Stimulated activated CD4-positive, alpha-beta T cell treated with anti-CD3 and anti-CD28 coated beads, Interleukin-2, amount 100 ng/mL, for 4 hours (primary cell): ENCODE measurements around the gene LRP3.
"Not testable (repeated sequence)": the region's sequence is repeated elsewhere in the genome, so short reads cannot be mapped to it uniquely, and the experiment has no call there.

ENCODE experiments used
- DNase-seq: peaks from one replicate; pipeline ENCODE4 v3.0.0-alpha.2; 2020; ENCODE audit warnings: low read depth

Gene LRP3

GRCh38 chr19:33202546-33203507, 8.7 kb downstream of the LRP3 start:
- no peak for DNase-seq

DNA sequence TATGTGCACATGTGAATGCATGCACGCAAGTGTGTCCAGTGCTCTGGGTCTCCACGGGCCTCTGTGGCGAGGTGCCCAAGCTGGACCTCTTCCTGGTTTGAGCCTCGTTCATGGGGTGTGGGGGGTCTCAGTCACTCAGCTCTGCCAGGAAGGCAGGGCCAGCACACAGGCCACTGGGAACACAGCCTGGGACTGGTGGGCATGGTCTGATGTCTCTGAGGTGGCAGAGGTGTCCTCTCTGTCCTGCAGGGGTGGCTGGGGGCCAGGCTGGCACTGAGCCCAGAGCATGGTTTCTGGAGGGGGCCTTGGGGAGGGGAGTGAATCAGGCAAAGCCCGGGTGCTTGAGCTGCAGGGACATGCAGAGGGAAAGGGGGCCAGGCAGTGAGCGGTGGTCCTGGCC, 9.4 kb downstream of the LRP3 start:
- DNase-seq = no peak

DNA sequence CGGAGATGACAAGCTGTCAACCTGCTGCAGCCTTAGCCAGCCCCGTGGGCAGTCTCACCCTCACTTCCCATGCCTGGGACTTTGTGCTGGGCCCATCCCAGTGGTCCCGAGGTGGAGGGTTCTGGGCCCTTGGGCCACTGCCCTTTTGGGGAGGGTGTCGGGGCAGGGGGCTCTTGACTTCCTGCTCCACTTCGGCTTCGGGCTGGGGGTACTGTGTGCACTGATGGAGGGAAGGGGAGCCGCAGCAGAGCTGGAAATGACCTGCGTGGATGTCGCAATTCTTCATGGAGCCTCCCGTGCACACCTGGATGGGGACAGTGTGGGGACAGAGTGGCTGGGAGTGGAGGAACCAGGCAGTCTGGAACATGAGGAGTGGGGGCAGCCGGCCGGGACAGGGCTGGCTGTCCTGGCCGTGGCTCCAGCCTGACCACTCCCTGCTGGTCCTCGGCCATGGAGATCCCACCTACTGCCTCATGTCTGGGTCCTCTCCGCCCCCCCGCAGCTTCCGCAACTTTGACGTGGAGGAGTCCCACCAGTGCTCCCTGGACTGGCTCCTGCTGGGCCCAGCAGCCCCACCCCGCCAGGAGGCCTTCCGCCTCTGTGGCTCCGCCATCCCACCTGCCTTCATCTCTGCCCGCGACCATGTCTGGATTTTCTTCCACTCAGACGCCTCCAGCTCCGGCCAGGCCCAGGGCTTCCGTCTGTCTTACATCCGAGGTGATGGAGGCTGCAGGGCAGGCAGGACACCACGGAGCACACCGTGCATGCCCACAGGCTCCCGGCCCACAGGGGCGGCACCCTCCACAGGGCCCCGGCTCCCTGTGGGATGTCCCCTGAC, 10.2 kb downstream of the LRP3 start:
- no peak for DNase-seq

- no peak for DNase-seq
These were observed 11.0 kb downstream of the LRP3 start for GRCh38 chr19:33205110-33205509.

- DNase-seq = no peak
These were observed 11.6 kb downstream of the LRP3 start for GRCh38 chr19:33205531-33206260.

GRCh38 chr19:33206261-33207039, 12.3 kb downstream of the LRP3 start:
- DNase-seq = no peak

- no peak for DNase-seq
These were observed 13.0 kb downstream of the LRP3 start for GRCh38 chr19:33207040-33207620.

DNA sequence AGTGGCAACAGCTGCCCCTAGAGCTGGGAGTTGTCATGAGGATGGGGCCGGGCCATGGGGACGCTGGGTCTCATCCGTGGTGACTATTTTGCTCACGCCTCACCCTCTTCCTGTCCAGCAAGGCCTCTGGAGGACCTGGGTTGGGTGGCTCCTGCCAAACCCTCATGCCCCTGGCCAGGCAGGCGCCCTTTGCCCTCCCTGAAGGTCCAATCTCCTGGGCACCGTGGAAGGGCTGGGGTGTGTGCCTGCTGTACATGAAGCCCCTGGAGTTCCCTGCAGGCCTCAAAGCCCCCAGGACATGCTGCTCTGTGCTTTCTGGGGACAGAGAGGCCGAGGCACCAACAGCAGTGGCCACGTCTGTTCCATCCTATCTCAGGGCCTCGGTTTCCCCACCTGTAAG, 13.8 kb downstream of the LRP3 start:
- DNase-seq = no peak

- no peak for DNase-seq
These were observed 14.3 kb downstream of the LRP3 start for GRCh38 chr19:33208371-33208895.

DNA sequence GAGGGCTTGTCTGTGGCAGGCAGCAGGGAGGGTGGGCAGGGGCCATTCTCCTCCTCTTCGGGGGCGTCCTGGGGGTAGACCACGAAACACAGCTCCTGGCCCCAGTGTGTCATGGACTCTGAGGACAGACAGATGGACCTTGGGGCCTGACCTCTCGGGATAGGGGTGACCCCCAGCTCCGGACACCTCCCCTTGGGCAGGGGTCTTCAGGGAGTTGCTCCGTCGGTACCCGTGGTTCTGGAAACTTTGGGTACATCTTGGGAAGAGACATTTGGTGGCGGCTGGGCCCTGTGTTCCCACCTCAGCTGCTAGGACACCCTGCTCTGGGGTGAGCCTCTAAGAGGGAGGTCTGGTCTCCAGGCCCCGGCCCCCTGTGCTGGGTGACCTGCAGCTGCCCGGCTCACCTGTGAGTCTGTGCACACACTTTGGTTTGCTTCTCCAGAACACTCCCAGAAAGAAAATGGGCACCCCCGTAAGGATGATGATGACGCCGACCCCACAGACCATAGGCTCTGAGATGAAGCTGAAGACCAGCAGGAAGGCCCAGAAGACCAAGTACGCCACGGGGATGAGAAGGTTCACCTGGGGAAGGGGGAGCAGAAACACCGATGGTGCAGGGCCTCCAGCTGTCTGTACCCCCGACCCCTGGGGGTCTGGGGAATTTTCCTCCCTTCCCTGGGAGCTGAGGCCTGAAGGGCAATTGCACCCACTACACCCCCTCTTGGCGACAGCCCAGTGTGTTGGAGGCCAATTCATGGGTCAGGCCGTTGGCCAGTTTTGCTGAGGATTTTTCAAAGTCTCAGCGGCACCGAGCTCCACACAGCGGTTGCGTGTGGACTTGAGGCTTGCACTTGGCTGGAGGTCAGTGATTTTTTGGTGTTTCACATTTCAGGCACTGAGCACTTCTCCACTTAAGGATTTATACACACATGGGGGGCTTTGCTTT, 15.0 kb downstream of the LRP3 start:
- no peak for DNase-seq

DNA sequence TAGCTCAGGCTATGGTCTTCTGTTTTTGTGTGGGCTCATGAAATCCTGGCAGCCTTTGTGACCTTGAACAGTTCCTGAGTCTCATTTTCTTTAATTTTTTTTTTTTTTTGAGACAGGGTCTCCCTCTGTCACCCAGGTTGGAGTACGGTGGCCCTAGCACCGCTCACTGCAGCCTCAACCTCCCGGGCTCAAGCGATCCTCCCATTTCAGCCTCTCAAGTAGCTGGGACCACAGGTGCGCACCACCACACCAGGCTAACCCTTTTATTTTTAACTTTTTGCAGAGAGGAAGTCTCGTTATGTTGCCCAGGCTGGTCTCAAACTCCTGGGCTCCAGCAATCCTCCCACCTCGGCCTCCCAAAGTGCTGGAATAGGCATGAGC, 15.7 kb downstream of the LRP3 start:
- DNase-seq = not testable (repeated sequence)

DNA sequence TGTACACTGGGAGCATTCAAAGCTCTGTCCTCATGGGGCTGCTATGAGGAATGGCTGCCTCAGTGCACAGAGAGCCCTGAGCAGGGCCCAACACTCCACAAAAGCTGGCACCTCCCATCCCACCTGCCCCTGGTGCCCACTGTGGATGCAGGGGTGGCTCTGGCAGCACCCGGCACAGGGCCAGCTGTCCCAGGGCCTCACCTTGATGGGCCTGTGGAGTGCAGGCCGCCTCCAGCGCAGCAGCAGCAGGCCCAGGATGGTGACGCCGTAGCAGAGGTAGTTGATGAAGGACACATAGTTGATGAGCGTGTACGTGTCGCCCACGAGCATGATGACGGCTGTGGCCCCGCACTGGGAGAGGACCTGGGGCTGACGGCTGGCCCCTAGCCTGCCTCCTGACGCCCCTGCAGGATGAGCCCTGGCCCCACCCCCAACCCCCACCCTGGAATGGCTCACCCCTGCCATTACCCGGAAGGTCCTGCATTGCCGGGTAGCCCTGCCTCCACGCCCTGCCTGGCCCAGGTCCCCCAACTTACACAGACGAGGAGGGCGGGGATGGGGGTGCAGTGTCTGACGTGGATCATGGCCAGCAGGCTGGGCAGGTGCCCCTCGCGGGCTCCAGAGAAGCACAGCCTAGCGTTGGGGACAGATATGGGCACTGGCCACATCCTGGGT, 16.3 kb downstream of the LRP3 start:
- DNase-seq = no peak

GRCh38 chr19:33211794-33212435, 17.8 kb downstream of the LRP3 start:
- no peak for DNase-seq

DNA sequence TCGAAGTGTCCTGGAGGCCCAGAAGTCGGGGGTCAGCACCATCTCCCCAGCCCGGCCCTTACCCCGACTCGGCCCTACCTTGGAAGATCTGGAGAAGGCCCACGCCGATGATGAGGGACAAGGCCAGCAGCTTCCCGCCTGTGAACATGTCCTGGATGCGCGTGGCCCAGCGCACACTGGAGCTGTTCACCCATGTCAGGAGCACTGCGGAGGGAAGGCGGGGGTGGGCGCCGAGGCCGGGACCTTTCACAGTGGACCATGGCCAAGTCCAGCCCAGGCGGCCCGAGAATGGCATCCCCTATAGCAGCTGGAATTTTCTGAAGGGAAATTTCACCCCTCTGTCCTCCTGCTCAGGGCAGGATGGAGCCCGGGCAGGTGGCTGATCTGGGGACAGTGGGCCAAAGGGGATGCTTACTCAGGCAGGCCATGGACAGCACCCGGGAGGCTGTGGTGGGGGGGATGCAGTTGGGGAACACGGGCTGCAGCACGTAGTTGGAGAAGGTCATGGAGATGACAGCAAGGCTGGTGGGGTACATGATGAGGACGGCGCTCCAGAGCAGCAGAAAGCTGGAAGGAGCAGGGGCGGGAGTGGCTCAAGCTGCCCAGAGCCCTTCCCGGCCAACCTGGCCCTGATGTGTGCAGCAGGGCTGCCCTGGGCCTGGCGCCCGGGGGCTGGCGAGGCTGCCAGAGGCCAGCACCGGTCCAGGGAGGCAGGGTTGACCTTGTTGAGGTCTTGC, 18.5 kb downstream of the LRP3 start:
- DNase-seq = no peak

GRCh38 chr19:33214596-33214995, 20.5 kb downstream of the LRP3 start:
- no peak for DNase-seq

- DNase-seq = no peak
These were observed 21.5 kb downstream of the LRP3 start for GRCh38 chr19:33215438-33216197.

DNA sequence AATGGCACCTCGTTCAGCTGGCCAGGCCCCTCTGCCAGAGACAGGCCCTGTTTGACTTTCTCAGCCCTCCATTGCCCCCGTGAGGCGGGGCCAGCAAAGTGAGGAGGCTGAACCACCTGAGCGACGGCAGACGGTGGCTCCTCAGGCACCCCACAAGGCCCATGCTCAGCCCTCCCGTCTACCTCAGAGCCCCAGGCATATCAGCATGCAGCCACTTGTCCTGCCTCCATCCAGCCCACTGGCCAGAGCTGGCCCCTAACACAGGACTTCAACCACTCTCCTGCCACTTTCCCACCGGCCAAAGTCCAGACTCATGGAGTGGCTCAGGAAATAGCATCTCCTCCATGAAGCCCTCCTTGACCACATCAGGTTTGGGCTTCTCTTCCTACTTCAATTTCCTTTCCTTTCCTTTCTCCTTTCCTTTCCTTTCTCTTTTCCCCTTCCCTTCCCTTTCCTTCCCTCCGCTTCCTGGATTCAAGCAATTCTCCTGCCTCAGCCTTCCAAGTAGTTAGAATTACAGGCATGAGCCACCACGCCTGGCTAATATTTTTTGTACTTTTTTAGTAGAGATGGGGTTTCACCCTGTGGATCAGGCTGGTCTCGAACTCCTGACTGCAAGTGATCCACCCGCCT, 22.2 kb downstream of the LRP3 start:
- DNase-seq = no peak
